C4-2B (cell line): ENCODE measurements around the gene TXNRD1.
"Not testable (repeated sequence)": the region's sequence is repeated elsewhere in the genome, so short reads cannot be mapped to it uniquely, and the experiment has no call there.

Experiments used
- H3K27ac ChIP-seq: fragments of 450-650 bp; 2 replicates; pipeline ENCODE4 v1.5.1; 2017
- CTCF ChIP-seq: fragments of 450-650 bp; conservative IDR thresholded peaks from 2 replicates; pipeline ENCODE4 v1.5.1; 2017; ENCODE audit warnings: mild to moderate bottlenecking
- ZFX ChIP-seq: fragments of 450-650 bp; IDR thresholded peaks from 2 replicates; pipeline ENCODE4 v1.6.1; 2017

Gene TXNRD1

GRCh38 chr12:104381731-104382480, 166.3 kb downstream of the TXNRD1 start:
- no peak overlapping the region for H3K27ac ChIP-seq
- TF ChIP-seq ZFX (no peak), CTCF (peak; percentile 92)

GRCh38 chr12:104384141-104384880, 168.7 kb downstream of the TXNRD1 start:
- no peak for TF ChIP-seq CTCF
- H3K27ac ChIP-seq, result no peak overlapping the region

- TF ChIP-seq CTCF, result no peak
- no peak for TF ChIP-seq ZFX
- no peak overlapping the region for H3K27ac ChIP-seq
These were observed 169.9 kb downstream of the TXNRD1 start for GRCh38 chr12:104385510-104385909.

- H3K27ac ChIP-seq, result no peak overlapping the region
- TF ChIP-seq CTCF, result no peak
- TF ChIP-seq ZFX, result no peak
These were observed 170.9 kb downstream of the TXNRD1 start for GRCh38 chr12:104386461-104386860.

- TF ChIP-seq CTCF (no peak), ZFX (no peak)
- no peak overlapping the region for H3K27ac ChIP-seq
These were observed 171.6 kb downstream of the TXNRD1 start for GRCh38 chr12:104387190-104387589.

- not testable (repeated sequence) for H3K27ac ChIP-seq
These were observed 178.5 kb downstream of the TXNRD1 start for GRCh38 chr12:104394086-104394485.
